H1 (cell line): ENCODE data around the gene FAM174B. TPM values are rescaled to one million over a fixed set of nuclear protein-coding genes. Genes with fewer than 3 reads are reported as not detected.

Source experiments
- JUND ChIP-seq: IDR thresholded peaks from 2 replicates; pipeline ENCODE4 v1.6.1; 2011; ENCODE audit warnings: mild to moderate bottlenecking, improper control_type of control experiment, low read length
- POLR2AphosphoS5 ChIP-seq: IDR thresholded peaks from 2 replicates; pipeline ENCODE4 v1.6.1; 2011; ENCODE audit warnings: low read depth, low read length
- SAP30 ChIP-seq: fragments of 300-600 bp; sonication (generic); IDR thresholded peaks from 2 replicates; pipeline ENCODE4 v1.7.1; 2012; ENCODE audit warnings: low read length, moderate library complexity, mild to moderate bottlenecking, inconsistent platforms; ENCODE audit not compliant: insufficient read depth, insufficient replicate concordance
- SRF ChIP-seq: IDR thresholded peaks from 2 replicates; pipeline ENCODE4 v1.6.1; 2011; ENCODE audit warnings: mild to moderate bottlenecking, low read depth, low read length, moderate library complexity
- polyA plus RNA-seq, 7 experiments: library from polyadenylated mRNA; depleted of rRNA in 3 of 7; stranded (reverse) in 5 of 7; unstranded in 2 of 7; fragments of >200 nt in 5 of 7; fragments of 200-250 nt in 2 of 7; gene quantifications; 1 replicate in 5 of 7; 2 replicates in 1 of 7; 4 replicates in 1 of 7; pipeline versions ENCODE4 v1.2.1 to v1.2.3, GENCODE V29; 2011 to 2013; ENCODE audit warnings: missing spikeins in 2 of 7, mixed read lengths in 2 of 7
- total RNA-seq: library from RNA; stranded (reverse); fragmentation: NEBNext Ultra II Directional; extraction: Animal tissue kit (Norgen Biotek cat#: 25700); gene quantifications from 2 replicates; pipeline ENCODE4 v1.2.1, GENCODE V29; 2021
- TF ChIP-seq, protein P1 (sequence below): fragments of 300-600 bp; sonication (generic); IDR thresholded peaks from 2 replicates; pipeline ENCODE4 v1.7.1; 2012; ENCODE audit warnings: low read length, moderate library complexity, mild to moderate bottlenecking, inconsistent platforms; ENCODE audit not compliant: insufficient replicate concordance
- TF ChIP-seq, protein P2 (sequence below): IDR thresholded peaks from 2 replicates; pipeline ENCODE4 v1.6.1; 2011; ENCODE audit warnings: low read length, improper control_type of control experiment

The FAM174B gene
- total and polyA plus RNA-seq, 2 of the 8 experiments (the other 6 are each of a cell fraction or from before 2014, with no cell fraction given), result 9.3 to 35.2 TPM

DNA sequence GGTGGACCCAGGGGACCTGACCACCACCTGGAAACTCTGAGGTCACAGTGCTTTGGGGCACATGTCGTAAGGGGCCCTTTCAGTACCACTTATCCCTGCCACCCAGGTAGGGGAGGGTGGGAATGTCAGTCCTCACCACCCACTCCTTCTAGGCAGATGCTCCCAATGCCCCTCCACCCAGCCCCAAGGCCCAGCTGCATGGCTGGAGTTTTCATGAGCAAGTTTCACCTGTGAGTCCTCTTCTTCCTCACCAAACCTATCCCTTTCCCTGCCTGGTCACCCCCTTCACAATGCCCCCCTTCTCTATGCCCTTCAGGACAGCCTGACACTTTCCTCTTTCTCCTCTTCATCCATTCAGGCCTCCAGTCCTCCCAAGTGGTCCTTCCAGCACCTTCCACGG is 9.8 kb downstream of the FAM174B start (continued):
- TF ChIP-seq, protein P1, sequence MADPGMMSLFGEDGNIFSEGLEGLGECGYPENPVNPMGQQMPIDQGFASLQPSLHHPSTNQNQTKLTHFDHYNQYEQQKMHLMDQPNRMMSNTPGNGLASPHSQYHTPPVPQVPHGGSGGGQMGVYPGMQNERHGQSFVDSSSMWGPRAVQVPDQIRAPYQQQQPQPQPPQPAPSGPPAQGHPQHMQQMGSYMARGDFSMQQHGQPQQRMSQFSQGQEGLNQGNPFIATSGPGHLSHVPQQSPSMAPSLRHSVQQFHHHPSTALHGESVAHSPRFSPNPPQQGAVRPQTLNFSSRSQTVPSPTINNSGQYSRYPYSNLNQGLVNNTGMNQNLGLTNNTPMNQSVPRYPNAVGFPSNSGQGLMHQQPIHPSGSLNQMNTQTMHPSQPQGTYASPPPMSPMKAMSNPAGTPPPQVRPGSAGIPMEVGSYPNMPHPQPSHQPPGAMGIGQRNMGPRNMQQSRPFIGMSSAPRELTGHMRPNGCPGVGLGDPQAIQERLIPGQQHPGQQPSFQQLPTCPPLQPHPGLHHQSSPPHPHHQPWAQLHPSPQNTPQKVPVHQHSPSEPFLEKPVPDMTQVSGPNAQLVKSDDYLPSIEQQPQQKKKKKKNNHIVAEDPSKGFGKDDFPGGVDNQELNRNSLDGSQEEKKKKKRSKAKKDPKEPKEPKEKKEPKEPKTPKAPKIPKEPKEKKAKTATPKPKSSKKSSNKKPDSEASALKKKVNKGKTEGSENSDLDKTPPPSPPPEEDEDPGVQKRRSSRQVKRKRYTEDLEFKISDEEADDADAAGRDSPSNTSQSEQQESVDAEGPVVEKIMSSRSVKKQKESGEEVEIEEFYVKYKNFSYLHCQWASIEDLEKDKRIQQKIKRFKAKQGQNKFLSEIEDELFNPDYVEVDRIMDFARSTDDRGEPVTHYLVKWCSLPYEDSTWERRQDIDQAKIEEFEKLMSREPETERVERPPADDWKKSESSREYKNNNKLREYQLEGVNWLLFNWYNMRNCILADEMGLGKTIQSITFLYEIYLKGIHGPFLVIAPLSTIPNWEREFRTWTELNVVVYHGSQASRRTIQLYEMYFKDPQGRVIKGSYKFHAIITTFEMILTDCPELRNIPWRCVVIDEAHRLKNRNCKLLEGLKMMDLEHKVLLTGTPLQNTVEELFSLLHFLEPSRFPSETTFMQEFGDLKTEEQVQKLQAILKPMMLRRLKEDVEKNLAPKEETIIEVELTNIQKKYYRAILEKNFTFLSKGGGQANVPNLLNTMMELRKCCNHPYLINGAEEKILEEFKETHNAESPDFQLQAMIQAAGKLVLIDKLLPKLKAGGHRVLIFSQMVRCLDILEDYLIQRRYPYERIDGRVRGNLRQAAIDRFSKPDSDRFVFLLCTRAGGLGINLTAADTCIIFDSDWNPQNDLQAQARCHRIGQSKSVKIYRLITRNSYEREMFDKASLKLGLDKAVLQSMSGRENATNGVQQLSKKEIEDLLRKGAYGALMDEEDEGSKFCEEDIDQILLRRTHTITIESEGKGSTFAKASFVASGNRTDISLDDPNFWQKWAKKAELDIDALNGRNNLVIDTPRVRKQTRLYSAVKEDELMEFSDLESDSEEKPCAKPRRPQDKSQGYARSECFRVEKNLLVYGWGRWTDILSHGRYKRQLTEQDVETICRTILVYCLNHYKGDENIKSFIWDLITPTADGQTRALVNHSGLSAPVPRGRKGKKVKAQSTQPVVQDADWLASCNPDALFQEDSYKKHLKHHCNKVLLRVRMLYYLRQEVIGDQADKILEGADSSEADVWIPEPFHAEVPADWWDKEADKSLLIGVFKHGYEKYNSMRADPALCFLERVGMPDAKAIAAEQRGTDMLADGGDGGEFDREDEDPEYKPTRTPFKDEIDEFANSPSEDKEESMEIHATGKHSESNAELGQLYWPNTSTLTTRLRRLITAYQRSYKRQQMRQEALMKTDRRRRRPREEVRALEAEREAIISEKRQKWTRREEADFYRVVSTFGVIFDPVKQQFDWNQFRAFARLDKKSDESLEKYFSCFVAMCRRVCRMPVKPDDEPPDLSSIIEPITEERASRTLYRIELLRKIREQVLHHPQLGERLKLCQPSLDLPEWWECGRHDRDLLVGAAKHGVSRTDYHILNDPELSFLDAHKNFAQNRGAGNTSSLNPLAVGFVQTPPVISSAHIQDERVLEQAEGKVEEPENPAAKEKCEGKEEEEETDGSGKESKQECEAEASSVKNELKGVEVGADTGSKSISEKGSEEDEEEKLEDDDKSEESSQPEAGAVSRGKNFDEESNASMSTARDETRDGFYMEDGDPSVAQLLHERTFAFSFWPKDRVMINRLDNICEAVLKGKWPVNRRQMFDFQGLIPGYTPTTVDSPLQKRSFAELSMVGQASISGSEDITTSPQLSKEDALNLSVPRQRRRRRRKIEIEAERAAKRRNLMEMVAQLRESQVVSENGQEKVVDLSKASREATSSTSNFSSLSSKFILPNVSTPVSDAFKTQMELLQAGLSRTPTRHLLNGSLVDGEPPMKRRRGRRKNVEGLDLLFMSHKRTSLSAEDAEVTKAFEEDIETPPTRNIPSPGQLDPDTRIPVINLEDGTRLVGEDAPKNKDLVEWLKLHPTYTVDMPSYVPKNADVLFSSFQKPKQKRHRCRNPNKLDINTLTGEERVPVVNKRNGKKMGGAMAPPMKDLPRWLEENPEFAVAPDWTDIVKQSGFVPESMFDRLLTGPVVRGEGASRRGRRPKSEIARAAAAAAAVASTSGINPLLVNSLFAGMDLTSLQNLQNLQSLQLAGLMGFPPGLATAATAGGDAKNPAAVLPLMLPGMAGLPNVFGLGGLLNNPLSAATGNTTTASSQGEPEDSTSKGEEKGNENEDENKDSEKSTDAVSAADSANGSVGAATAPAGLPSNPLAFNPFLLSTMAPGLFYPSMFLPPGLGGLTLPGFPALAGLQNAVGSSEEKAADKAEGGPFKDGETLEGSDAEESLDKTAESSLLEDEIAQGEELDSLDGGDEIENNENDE, result no peak
- TF ChIP-seq SRF (no peak), SAP30 (no peak), JUND (no peak), POLR2AphosphoS5 (no peak)
- TF ChIP-seq, protein P2, sequence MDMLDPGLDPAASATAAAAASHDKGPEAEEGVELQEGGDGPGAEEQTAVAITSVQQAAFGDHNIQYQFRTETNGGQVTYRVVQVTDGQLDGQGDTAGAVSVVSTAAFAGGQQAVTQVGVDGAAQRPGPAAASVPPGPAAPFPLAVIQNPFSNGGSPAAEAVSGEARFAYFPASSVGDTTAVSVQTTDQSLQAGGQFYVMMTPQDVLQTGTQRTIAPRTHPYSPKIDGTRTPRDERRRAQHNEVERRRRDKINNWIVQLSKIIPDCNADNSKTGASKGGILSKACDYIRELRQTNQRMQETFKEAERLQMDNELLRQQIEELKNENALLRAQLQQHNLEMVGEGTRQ, result no peak
